Measurements from ENCODE around the gene HBG1.

- TF ChIP-seq, protein P1, sequence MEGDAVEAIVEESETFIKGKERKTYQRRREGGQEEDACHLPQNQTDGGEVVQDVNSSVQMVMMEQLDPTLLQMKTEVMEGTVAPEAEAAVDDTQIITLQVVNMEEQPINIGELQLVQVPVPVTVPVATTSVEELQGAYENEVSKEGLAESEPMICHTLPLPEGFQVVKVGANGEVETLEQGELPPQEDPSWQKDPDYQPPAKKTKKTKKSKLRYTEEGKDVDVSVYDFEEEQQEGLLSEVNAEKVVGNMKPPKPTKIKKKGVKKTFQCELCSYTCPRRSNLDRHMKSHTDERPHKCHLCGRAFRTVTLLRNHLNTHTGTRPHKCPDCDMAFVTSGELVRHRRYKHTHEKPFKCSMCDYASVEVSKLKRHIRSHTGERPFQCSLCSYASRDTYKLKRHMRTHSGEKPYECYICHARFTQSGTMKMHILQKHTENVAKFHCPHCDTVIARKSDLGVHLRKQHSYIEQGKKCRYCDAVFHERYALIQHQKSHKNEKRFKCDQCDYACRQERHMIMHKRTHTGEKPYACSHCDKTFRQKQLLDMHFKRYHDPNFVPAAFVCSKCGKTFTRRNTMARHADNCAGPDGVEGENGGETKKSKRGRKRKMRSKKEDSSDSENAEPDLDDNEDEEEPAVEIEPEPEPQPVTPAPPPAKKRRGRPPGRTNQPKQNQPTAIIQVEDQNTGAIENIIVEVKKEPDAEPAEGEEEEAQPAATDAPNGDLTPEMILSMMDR (IDR thresholded peaks at IDR 0.05 in 2 of 3, conservative IDR thresholded peaks at IDR 0.05 in 1 of 3; ENCODE audit: control insufficient read depth in 2 of 3, extremely low read depth in 1 of 3, insufficient read depth in 1 of 3, low read depth in 3 of 3, low read length in 3 of 3), result no peak
- TF ChIP-seq EP300 (IDR thresholded peaks at IDR 0.05; ENCODE audit: borderline replicate concordance in 1 of 2, control insufficient read depth in 1 of 2, low read depth in 2 of 2, low read length in 2 of 2) (no peak), ZZZ3 (IDR thresholded peaks at IDR 0.05; ENCODE audit: control insufficient read depth, insufficient read length, low read depth) (no peak), CBFB (IDR thresholded peaks at IDR 0.05; ENCODE audit: low read depth) (no peak), SPI1 (IDR thresholded peaks at IDR 0.05; ENCODE audit: borderline replicate concordance, insufficient read depth, low read depth, low read length) (no peak), DPF2 (IDR thresholded peaks at IDR 0.05) (no peak), RELA (IDR thresholded peaks at IDR 0.05; ENCODE audit: borderline replicate concordance, partially characterized antibody) (no peak)
- TF ChIP-seq, protein P2, sequence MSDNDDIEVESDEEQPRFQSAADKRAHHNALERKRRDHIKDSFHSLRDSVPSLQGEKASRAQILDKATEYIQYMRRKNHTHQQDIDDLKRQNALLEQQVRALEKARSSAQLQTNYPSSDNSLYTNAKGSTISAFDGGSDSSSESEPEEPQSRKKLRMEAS (IDR thresholded peaks at IDR 0.05; ENCODE audit: low read depth, low read length), result no peak
Observed at GRCh38 chr11:5247472-5248192, 2.0 kb downstream of the HBG1 start.

Data from GM12878 (cell line).